ENCODE data around the gene SGCD.

DNA sequence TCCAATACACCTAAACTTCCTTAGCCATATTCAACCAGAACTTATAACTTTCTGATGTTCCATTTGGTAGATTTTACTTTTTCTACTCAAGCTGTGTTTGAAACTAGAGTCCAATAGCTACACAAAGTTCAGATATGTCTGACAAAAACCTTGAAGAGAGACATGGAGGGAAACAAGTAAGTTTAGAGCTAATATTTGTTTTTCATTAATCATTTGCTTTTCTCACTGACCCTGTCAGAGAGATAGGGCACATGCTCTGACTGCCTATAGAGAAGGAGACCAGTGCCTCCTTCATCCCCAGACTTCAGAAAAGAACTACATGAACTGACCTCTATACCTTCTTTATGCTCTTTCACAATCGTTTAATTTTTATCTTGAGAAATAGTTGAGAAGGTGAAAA, 366.1 kb downstream of the SGCD start:
- TF ChIP-seq, protein P1, sequence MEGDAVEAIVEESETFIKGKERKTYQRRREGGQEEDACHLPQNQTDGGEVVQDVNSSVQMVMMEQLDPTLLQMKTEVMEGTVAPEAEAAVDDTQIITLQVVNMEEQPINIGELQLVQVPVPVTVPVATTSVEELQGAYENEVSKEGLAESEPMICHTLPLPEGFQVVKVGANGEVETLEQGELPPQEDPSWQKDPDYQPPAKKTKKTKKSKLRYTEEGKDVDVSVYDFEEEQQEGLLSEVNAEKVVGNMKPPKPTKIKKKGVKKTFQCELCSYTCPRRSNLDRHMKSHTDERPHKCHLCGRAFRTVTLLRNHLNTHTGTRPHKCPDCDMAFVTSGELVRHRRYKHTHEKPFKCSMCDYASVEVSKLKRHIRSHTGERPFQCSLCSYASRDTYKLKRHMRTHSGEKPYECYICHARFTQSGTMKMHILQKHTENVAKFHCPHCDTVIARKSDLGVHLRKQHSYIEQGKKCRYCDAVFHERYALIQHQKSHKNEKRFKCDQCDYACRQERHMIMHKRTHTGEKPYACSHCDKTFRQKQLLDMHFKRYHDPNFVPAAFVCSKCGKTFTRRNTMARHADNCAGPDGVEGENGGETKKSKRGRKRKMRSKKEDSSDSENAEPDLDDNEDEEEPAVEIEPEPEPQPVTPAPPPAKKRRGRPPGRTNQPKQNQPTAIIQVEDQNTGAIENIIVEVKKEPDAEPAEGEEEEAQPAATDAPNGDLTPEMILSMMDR (IDR thresholded peaks at IDR 0.05) = no peak
- no peak for TF ChIP-seq POLR2A (IDR thresholded peaks at IDR 0.05; ENCODE audit: low read depth)
- TF ChIP-seq POLR2AphosphoS5 (IDR thresholded peaks at IDR 0.05) = no peak
- TF ChIP-seq EP300 (IDR thresholded peaks at IDR 0.05) = no peak
